ENCODE data around the gene CALN1.

DNA sequence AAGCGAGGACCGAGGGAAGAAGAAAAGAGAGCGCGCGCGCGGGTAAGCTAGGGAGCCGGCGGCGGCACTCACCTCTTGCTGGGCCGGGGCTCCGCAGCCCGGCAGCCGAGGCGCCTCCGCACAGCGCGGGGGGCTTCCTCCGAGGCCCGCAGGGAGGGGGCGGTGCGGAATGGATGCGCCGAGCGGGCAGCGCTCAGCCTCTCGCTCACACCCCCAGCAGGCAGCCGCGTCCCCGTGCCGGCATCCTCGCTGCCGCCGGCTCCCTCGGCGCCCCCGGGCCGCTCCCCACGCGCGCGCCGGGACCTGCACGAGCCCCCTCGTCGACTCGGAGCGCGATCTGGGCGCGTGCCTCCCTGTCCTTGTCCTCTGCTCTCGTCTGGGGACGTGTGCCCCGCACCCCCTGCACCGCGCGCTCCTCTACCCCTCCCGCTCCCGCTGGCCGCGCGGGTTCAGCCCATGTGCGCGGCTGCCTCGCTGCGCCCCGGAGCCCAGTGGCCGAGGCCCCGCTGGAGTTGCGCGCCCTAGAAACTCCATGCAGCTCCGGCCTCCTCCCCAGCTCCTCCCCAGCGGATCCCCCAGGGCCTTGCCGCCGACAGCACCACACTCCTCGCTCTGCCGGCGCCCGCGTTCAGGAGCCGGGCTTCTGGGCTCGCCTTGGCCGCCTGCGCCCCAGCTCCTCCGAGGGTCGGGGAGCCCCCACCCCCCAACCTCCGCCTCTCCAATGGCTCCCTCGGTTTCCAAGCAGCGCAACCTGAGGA, 75.3 kb downstream of the CALN1 start:
- TF ChIP-seq, protein P1, sequence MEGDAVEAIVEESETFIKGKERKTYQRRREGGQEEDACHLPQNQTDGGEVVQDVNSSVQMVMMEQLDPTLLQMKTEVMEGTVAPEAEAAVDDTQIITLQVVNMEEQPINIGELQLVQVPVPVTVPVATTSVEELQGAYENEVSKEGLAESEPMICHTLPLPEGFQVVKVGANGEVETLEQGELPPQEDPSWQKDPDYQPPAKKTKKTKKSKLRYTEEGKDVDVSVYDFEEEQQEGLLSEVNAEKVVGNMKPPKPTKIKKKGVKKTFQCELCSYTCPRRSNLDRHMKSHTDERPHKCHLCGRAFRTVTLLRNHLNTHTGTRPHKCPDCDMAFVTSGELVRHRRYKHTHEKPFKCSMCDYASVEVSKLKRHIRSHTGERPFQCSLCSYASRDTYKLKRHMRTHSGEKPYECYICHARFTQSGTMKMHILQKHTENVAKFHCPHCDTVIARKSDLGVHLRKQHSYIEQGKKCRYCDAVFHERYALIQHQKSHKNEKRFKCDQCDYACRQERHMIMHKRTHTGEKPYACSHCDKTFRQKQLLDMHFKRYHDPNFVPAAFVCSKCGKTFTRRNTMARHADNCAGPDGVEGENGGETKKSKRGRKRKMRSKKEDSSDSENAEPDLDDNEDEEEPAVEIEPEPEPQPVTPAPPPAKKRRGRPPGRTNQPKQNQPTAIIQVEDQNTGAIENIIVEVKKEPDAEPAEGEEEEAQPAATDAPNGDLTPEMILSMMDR (IDR thresholded peaks at IDR 0.05; ENCODE audit: poor library complexity), result no peak
- peak; percentile 22 for TF ChIP-seq EZH2phosphoT487 (IDR thresholded peaks at IDR 0.05; ENCODE audit: low read depth, severe bottlenecking, unreplicated experiment)
- no peak for TF ChIP-seq EZH2 (IDR thresholded peaks at IDR 0.05; ENCODE audit: borderline replicate concordance)
